ENCODE data around the gene ITPKB.
A peak's percentile ranks its signal among the peaks of the same experiment; 100 is the strongest.

ITPKB gene

DNA sequence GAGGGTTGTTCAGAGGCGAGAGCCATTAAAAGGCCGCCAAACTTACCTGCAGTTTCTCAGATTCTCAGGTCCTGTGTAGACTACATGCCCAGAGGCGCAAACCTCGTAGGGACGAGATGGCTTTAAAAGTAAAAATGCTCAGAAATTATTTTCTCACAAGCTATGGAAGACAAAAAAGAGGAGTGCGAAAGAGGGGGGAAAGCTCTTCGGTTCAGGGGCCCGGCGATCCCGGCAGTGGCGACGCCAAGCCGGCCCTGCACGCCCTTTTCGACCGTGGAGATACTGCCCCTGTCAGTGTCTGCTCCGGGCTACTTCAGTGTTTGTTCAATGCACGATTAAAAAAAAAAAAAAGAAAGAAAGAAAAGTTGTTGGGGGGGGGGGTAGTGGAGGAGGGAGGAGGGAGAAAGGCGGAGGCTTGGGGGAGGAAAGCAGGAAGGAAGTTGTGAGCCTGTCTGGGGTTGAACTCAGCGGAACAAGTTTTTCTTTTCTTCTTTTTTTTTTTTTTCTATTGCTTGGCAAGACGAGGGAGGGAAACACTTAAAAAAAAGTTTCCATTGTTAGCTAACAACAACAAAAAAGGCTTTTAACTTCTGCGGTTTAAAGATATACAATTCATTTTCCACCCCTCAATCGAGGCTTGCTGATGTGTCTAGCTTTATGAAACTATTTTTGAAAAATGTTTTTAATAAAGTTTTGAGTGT, at the start of gene ITPKB:
ITPKB (minus strand) TSS at position 288 of the 701 bp plus-strand sequence. CDS start 1,824 bp downstream, outside the sequence.
- H2AFZ ChIP-seq (ENCODE audit: low read depth, low read length), result peak within 1 kb of the TSS; percentile 80
- H3K27me3 ChIP-seq (ENCODE audit: insufficient read depth, low read length), result no peaks in the 10 kb centered on the region
- peaks cover 6% of the 10 kb centered on the region for H3K36me3 ChIP-seq (ENCODE audit: insufficient read depth, low read length)
- peaks cover 10% of the 10 kb centered on the region for H3K4me1 ChIP-seq (ENCODE audit: insufficient read depth, low read length)
- H3K9me3 ChIP-seq (ENCODE audit: low read length), result no peaks in the 10 kb centered on the region
- peak within 1 kb of the TSS; percentile 61 for H3K4me3 ChIP-seq (ENCODE audit: low read length)

DNA sequence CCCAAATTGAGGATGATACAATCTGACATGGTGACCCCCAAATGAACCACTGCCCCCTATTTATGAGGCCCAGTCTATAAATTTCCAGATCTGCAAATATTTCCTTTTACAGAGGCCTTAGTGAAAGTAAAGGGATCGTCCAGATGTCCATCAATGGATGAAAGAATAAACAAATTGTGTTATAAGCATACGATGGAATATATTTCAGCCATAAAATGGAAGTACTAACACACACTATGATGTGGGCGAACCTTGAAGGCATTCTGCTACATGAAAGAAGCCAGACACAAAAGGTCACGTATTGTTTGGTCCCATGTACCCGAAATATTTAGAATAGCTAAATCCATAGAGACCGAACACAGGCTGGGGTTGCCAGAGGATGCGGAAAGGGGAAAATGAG, 48.6 kb upstream of the ITPKB start:
- H3K36me3 ChIP-seq (ENCODE audit: insufficient read depth, low read length), result no peaks in the 10 kb centered on the region
- no peaks in the 10 kb centered on the region for H3K9me3 ChIP-seq (ENCODE audit: low read length)
- H3K4me1 ChIP-seq (ENCODE audit: insufficient read depth, low read length), result peaks cover 25% of the 10 kb centered on the region
- no peaks in the 10 kb centered on the region for H3K27me3 ChIP-seq (ENCODE audit: insufficient read depth, low read length)
- H3K4me3 ChIP-seq (ENCODE audit: low read length), result no peak overlapping the region
- H2AFZ ChIP-seq (ENCODE audit: low read depth, low read length), result no peak overlapping the region

DNA sequence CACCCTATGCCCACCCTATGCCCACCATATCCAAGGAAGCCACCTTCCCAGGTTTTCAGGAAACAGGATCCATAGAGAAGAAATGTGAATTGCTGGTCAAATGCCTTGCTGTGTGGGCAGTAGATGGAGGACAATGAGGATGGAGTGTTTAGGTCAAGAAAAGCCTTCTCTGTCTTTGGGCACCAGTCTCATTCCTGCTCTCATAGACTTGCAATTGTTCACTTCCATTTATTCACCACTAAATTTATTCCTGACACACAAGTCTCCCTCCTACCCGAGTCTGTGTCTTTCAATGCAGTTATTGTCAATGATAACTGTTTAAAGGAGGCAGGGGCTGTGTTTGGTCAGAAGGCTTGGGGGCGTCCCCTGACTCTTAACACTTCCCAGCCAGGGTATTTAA, 48.0 kb upstream of the ITPKB start:
- H3K36me3 ChIP-seq (ENCODE audit: insufficient read depth, low read length), result no peaks in the 10 kb centered on the region
- H3K4me1 ChIP-seq (ENCODE audit: insufficient read depth, low read length), result peaks cover 25% of the 10 kb centered on the region
- no peak overlapping the region for H2AFZ ChIP-seq (ENCODE audit: low read depth, low read length)
- H3K4me3 ChIP-seq (ENCODE audit: low read length), result no peak overlapping the region
- H3K9me3 ChIP-seq (ENCODE audit: low read length), result no peaks in the 10 kb centered on the region
- no peaks in the 10 kb centered on the region for H3K27me3 ChIP-seq (ENCODE audit: insufficient read depth, low read length)

DNA sequence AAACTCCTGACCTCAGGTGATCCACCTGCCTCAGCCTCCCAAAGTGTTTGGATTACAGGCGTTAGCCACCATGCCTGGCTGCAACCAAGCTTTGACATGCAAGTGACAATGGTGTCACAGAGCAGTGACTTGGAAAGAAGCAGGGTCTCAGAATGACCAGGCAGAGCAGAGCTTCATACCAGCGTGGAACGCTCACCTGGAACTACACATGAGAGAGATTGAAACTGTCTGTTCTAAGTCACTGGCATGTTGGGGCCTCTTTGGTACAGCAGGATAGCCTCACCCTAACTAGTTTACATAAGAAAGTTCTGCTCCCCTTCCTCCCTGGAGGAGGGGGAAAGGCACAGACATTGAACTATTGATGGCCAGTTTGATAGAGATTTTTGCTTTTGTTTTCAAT, 47.5 kb upstream of the ITPKB start:
- Histone ChIP-seq H3K36me3 (ENCODE audit: insufficient read depth, low read length) (no peaks in the 10 kb centered on the region), H3K27me3 (ENCODE audit: insufficient read depth, low read length) (no peaks in the 10 kb centered on the region), H3K4me3 (ENCODE audit: low read length) (no peak overlapping the region), H2AFZ (ENCODE audit: low read depth, low read length) (no peak overlapping the region), H3K9me3 (ENCODE audit: low read length) (no peaks in the 10 kb centered on the region), H3K4me1 (ENCODE audit: insufficient read depth, low read length) (peaks cover 25% of the 10 kb centered on the region)

DNA sequence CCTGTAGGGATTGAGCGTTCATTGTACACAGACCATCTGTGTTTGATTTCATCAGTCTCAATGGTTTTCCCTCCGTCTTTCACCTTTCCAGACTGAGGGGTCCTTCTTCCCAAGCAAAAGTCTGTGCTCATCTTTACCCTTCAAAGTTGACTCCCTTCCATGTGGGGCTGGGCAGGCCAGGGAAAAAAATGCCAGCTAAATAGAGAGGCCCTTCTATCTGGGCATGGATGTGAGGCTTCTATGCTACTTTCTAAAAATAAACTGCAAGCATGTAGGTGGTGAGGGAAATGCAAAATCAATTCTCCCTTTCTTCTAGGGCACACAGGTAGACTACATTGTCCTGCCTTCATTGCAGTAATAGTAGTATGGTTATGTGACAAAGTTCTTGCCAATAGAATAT, 46.7 kb upstream of the ITPKB start:
- Histone ChIP-seq H3K4me1 (ENCODE audit: insufficient read depth, low read length) (peaks cover 25% of the 10 kb centered on the region), H3K9me3 (ENCODE audit: low read length) (no peaks in the 10 kb centered on the region), H3K4me3 (ENCODE audit: low read length) (no peak overlapping the region), H3K36me3 (ENCODE audit: insufficient read depth, low read length) (no peaks in the 10 kb centered on the region), H2AFZ (ENCODE audit: low read depth, low read length) (no peak overlapping the region), H3K27me3 (ENCODE audit: insufficient read depth, low read length) (no peaks in the 10 kb centered on the region)

DNA sequence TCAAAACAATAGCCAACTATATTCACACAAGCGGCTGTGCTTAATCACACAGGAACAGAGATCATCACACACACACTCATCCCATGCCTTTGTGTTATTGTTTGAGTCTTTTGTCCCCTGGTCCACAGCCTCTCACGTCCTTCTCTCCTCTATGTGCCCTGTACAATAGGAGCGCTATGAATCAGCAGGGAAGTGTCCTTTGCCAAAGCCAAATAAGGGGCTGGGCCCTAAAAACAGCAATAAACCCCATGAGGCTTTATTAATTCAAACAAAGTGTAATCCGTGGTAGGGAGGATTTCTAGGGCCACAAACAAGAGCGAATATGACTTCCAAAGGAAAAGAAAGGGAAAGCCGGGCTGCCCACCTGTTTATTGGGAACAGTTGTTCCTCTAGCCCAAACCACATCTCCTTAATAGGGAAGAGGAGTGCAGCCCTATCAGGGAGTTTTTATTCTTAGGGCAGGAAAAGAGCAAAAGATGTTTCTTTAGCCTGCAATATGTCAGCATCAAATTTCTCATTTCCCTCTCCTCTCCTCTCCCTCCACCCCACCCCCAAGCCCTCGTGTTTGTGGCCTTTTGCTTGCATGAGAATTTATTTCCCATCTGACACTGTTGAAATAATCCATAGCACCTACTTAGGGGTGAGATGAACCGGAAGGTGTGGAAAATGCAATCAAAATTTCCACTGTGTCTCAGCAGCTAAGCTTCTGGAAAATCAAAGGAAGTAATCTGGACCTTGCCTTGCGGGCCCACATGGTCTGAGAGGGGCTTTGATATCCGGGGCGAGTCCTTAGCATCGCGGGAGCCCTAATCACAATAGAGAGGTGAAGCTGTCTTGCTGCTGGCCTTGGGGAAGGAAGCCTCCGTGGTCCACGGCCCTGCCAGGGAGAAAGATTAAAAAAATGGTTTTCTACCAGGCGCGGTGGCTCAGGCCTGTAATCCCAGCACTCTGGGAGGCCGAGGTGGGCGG, 45.3 kb upstream of the ITPKB start:
- no peak overlapping the region for H3K4me3 ChIP-seq (ENCODE audit: low read length)
- no peak overlapping the region for H2AFZ ChIP-seq (ENCODE audit: low read depth, low read length)
- H3K27me3 ChIP-seq (ENCODE audit: insufficient read depth, low read length), result no peaks in the 10 kb centered on the region
- H3K9me3 ChIP-seq (ENCODE audit: low read length), result no peaks in the 10 kb centered on the region
- peaks cover 25% of the 10 kb centered on the region for H3K4me1 ChIP-seq (ENCODE audit: insufficient read depth, low read length)
- no peaks in the 10 kb centered on the region for H3K36me3 ChIP-seq (ENCODE audit: insufficient read depth, low read length)

DNA sequence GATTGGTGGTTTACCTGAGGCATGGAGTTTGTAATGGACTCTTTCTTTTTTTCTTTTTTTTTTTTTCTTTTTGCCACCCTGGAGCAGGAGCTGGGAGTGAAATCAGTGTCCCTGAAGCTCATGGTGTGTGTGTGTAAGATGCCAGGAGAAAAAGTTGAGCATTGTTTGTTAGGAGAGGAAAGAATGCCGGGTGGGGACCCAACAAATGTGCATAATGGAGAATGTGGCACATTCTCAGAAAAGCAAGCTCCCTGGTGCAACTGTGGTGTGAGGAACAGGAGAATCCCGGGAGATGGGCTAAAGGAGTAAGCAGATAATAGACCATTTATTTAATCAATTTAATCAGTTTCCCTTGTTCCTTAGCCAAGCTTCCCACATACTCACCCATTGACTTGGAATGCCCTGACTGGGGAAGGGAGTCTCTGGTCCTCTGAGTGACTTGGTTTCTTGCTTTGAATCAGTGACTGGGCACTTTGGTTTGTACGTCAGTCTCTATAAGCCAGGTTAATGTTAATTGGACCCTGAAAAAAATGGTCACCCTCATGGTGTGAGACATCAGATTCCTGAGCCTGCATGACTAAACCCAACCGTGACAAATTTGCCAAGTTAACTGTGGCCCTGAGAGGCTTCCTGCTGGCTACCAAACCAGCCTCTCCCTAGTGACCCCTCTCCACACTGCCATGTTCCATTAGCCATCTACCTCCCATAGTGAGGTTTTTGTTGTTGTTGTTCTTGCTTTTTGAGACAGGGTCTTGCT, 43.9 kb upstream of the ITPKB start:
- Histone ChIP-seq H2AFZ (ENCODE audit: low read depth, low read length) (no peak overlapping the region), H3K27me3 (ENCODE audit: insufficient read depth, low read length) (no peaks in the 10 kb centered on the region), H3K4me1 (ENCODE audit: insufficient read depth, low read length) (peaks cover 28% of the 10 kb centered on the region), H3K4me3 (ENCODE audit: low read length) (no peak overlapping the region), H3K36me3 (ENCODE audit: insufficient read depth, low read length) (no peaks in the 10 kb centered on the region), H3K9me3 (ENCODE audit: low read length) (no peaks in the 10 kb centered on the region)

DNA sequence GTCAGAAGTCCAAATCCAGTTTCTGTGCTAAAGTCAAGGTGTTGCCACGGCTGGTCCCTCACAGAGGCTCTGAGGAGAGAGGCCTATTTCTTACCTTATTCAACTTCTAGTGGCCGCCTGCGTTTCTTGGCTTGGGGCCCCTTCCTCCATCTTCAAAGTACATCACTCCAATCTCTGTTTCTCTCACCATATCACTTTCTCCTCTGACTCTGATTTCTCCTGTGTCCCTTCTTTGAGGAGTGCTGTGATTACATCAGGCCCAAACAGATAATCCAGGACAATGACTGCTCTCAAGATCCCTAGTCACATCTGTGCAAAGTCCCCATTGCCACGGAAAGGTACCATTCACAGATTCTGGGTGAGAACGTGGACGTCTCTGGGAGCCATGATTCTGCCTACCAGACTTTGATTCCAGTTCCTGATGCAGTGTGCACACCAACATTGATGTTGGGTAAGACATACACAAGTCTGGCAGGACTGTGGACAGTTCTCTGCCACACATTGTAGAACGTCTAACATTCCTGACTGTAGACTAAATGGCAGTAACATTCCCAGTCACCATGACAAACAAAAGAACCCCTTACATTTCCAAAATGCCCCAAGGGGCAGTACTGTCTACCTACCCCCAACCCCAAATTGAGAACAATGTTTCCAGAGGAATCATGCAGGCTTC, 43.0 kb upstream of the ITPKB start:
- H2AFZ ChIP-seq (ENCODE audit: low read depth, low read length), result no peak overlapping the region
- peaks cover 20% of the 10 kb centered on the region for H3K4me1 ChIP-seq (ENCODE audit: insufficient read depth, low read length)
- H3K4me3 ChIP-seq (ENCODE audit: low read length), result no peak overlapping the region
- no peaks in the 10 kb centered on the region for H3K9me3 ChIP-seq (ENCODE audit: low read length)
- H3K36me3 ChIP-seq (ENCODE audit: insufficient read depth, low read length), result no peaks in the 10 kb centered on the region
- H3K27me3 ChIP-seq (ENCODE audit: insufficient read depth, low read length), result no peaks in the 10 kb centered on the region

DNA sequence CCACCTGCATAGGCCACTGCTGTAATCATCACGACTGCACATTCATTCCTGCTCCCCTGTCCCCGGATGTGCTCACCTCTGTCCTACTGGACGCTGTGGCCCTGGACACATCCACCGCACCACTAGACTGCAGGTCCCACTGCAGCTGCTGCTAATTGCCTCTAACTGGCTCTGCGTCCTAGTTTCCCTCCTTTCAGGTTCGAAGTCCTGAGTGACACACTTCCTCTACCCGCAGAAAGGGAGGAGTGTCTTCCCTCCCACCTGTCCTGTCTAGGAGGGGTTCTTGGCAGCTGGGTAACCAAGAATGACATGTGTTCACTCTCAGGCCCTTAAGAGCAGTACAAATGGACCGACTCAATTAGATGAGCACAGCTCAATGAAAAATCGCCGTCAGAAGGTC, 40.5 kb upstream of the ITPKB start:
- no peaks in the 10 kb centered on the region for H3K9me3 ChIP-seq (ENCODE audit: low read length)
- peaks cover 13% of the 10 kb centered on the region for H3K4me1 ChIP-seq (ENCODE audit: insufficient read depth, low read length)
- no peaks in the 10 kb centered on the region for H3K27me3 ChIP-seq (ENCODE audit: insufficient read depth, low read length)

DNA sequence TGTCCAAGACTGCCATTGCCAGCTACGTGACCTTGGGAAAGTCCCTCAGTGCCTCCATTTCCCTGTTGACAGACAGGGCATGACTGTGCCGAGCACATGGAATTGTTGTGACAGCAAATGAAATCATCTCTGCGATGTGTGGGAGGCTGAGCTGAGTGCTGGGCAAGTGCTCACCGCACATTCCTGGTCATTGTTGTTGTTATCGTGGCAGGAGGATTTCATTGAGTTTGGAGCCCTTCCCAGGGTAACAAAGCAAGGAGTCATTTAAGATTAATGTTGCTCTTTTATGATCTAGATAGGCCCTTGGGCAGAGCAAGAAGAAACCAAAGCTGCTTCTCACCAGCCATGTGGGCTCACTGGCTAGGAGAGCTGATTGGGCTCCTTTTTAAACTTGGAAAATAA, 39.6 kb upstream of the ITPKB start:
- H3K9me3 ChIP-seq (ENCODE audit: low read length), result no peaks in the 10 kb centered on the region
- H3K4me1 ChIP-seq (ENCODE audit: insufficient read depth, low read length), result peaks cover 4% of the 10 kb centered on the region
- no peaks in the 10 kb centered on the region for H3K27me3 ChIP-seq (ENCODE audit: insufficient read depth, low read length)
- H3K36me3 ChIP-seq (ENCODE audit: insufficient read depth, low read length), result no peaks in the 10 kb centered on the region
- H2AFZ ChIP-seq (ENCODE audit: low read depth, low read length), result no peak overlapping the region
- H3K4me3 ChIP-seq (ENCODE audit: low read length), result no peak overlapping the region

More for the DNA sequence above, 40.5 kb upstream of the ITPKB start:
- H3K4me3 ChIP-seq (ENCODE audit: low read length), result no peak overlapping the region
- H2AFZ ChIP-seq (ENCODE audit: low read depth, low read length), result no peak overlapping the region
- no peaks in the 10 kb centered on the region for H3K36me3 ChIP-seq (ENCODE audit: insufficient read depth, low read length)

DNA sequence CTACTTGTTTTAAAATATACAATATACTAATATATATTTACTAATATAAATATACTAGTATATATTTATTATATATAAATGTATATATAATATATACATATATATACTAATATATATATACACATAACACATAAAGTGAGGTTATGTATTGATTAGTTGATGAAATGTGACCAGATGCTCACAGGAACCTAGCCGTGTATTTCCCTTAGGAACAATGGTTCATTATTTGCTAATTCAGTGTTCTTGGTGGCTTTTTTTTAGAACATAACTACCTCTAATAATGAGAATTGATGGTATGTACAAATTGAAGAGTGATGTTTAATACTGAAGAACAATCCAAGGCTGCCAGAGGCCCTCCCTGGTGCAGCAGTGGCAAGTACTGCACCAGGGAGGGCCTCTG, 37.9 kb upstream of the ITPKB start:
- Histone ChIP-seq H2AFZ (ENCODE audit: low read depth, low read length) (no peak overlapping the region), H3K9me3 (ENCODE audit: low read length) (no peaks in the 10 kb centered on the region), H3K36me3 (ENCODE audit: insufficient read depth, low read length) (no peaks in the 10 kb centered on the region), H3K27me3 (ENCODE audit: insufficient read depth, low read length) (no peaks in the 10 kb centered on the region), H3K4me3 (ENCODE audit: low read length) (no peak overlapping the region), H3K4me1 (ENCODE audit: insufficient read depth, low read length) (peaks cover 3% of the 10 kb centered on the region)

DNA sequence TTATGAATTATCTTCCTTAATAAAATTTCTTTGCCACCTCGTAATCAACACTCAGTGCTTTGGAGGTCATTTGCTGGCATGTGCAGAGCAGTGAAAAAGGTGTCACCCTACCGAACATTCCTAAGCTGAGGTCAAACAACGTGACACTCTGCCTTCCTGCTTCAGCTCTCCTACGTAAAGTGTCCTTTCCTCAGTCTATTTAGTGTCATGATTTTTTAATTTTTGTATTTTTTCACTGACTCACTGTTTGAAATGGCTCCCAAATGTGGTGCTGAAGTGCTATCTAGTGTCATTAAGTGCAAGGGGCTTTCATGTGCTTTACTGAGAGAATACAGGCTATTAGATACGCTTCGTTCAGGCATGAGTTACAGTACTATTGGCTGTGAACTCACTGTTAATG, 37.0 kb upstream of the ITPKB start:
- no peaks in the 10 kb centered on the region for H3K36me3 ChIP-seq (ENCODE audit: insufficient read depth, low read length)
- peaks cover 3% of the 10 kb centered on the region for H3K4me1 ChIP-seq (ENCODE audit: insufficient read depth, low read length)
- H3K9me3 ChIP-seq (ENCODE audit: low read length), result no peaks in the 10 kb centered on the region
- H2AFZ ChIP-seq (ENCODE audit: low read depth, low read length), result no peak overlapping the region
- H3K4me3 ChIP-seq (ENCODE audit: low read length), result no peak overlapping the region
- H3K27me3 ChIP-seq (ENCODE audit: insufficient read depth, low read length), result no peaks in the 10 kb centered on the region
